ENCODE measurements around the gene NBEAL1. TPM values are rescaled to one million over a fixed set of nuclear protein-coding genes. Genes with fewer than 3 reads are reported as not detected.
"Not testable (repeated sequence)": the region's sequence is repeated elsewhere in the genome, so short reads cannot be mapped to it uniquely, and the experiment has no call there.

NBEAL1 gene
- 39.3 TPM for total RNA-seq
- 6.5 TPM for polyA plus RNA-seq (ENCODE audit: insufficient read depth, low read depth, low replicate concordance)
- long read RNA-seq, donor 1, result 0 reads
- long read RNA-seq, donor 2, result 0 reads
- long read RNA-seq, donor 3, result 0 reads
- long read RNA-seq, donor 4, partial matches to known transcripts, result 5 of 6 reads
- long read RNA-seq, donor 4, other reads (novel, unspliced or antisense), result 0 of 6 reads
- long read RNA-seq, donor 5, result 0 reads
- long read RNA-seq, donor 6, result 0 reads
- long read RNA-seq, donor 7, partial matches to known transcripts, result 2 of 7 reads
- long read RNA-seq, donor 7, other reads (novel, unspliced or antisense), result 5 of 7 reads
- long read RNA-seq, donor 8, result 0 reads
- long read RNA-seq, donor 9, result 0 reads
- long read RNA-seq, donor 10, result 0 reads

DNA sequence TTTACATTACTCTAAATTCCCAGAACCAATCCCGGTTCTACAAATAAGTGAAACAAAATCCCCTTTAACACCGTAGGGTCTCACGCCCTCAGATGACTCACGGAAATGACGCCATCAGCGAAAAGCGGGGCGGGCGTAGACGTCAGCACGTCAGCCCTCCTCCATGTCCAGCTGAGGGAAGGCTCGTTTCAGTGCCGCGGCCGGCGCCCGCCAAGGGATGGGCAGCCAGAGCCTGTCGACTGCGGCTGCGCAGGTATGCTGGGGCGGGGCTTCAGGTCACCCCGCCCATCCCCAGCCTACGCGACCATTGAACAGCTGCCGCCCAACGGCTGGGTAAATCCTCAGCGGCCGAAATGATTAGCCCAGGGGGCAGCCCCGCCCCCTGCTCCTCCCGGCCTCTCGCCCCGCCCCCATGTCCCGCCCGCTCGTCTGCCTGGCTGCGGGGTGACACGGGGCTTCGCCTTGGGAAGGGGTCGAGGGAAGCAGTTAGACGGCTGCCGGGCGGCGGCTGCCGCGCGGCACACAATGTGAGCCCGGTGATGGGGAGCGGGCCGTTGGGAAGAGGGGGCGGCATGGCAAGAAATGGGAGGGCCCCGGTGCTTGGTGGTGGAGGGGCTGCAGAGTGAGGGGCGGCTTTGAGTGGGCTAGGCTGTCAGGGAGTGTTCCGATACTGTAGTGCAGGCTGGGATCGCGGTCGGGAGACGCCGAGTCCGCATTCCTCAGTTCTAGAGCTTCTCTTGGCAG lies at the start of gene NBEAL1:
NBEAL1 (plus strand) TSS at position 420 of the 744 bp plus-strand sequence. CDS start 1,510 bp downstream, outside the sequence.
- peak; percentile 98 for FAIRE-seq
- DNase-seq, result peak; percentile 99 to 100 (median 99)
- Histone ChIP-seq H3K27ac (ENCODE audit: low read depth in 2 of 2, low read length in 2 of 2) (peak within 1 kb of the TSS; percentile 96 to 99), H3K9me3 (ENCODE audit: control insufficient read depth in 2 of 3, insufficient read depth in 1 of 3, low read length in 3 of 3) (no peaks in the 10 kb centered on the region), H3K4me1 (ENCODE audit: control insufficient read depth in 2 of 3, insufficient read depth in 2 of 3, low read depth in 1 of 3, low read length in 3 of 3) (peaks cover 0 to 6% (median 6%) of the 10 kb centered on the region in 3 donors), H3K36me3 (ENCODE audit: control insufficient read depth in 2 of 3, insufficient read depth in 3 of 3, low read length in 3 of 3) (no peaks in the 10 kb centered on the region), H3K9ac (ENCODE audit: low read length in 3 of 3) (peak within 1 kb of the TSS; percentile 92 to 98 (median 94)), H3K4me3 (ENCODE audit: low read length in 3 of 3) (peak within 1 kb of the TSS; percentile 95 to 97 (median 96)), H3K27me3 (ENCODE audit: control insufficient read depth, insufficient read depth, low read length) (no peaks in the 10 kb centered on the region)
- TF ChIP-seq, protein P1, sequence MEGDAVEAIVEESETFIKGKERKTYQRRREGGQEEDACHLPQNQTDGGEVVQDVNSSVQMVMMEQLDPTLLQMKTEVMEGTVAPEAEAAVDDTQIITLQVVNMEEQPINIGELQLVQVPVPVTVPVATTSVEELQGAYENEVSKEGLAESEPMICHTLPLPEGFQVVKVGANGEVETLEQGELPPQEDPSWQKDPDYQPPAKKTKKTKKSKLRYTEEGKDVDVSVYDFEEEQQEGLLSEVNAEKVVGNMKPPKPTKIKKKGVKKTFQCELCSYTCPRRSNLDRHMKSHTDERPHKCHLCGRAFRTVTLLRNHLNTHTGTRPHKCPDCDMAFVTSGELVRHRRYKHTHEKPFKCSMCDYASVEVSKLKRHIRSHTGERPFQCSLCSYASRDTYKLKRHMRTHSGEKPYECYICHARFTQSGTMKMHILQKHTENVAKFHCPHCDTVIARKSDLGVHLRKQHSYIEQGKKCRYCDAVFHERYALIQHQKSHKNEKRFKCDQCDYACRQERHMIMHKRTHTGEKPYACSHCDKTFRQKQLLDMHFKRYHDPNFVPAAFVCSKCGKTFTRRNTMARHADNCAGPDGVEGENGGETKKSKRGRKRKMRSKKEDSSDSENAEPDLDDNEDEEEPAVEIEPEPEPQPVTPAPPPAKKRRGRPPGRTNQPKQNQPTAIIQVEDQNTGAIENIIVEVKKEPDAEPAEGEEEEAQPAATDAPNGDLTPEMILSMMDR (IDR thresholded peaks at IDR 0.05; ENCODE audit: borderline replicate concordance, extremely low read depth, insufficient read depth), result no peak
- intact Hi-C loops (cut with DNase I), result no loop called here

DNA sequence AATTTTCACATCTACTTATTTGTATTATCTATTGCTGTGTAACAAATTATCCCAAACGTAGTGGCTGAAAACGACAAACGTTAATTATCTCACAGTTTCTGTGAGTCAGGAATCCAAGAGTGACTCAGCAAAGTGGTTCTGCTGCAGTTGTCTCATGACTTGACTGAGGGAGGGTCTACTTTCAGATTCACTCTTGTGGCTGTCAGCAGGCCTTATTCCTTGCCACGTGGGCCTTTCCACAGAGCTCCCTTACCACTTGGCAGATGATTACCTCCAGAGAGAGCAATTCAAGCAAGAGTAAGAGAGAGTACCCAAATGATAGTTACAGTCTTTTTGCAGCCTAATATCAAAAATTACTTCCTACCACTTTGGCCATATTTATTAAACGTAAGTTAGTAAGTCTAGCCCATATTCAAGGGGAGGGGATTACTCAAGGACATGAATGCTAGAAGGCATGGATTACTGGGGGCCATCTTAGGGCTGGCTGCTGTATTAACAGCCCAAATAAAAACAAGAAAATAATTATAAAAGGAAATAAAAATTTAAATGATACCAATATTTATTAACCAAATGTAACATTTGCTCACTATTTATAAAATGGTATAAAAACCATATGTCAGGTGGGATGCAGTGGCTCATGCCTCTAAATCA lies 48.7 kb upstream of the NBEAL1 start:
- Histone ChIP-seq H3K36me3 (ENCODE audit: control insufficient read depth in 2 of 3, insufficient read depth in 3 of 3, low read length in 3 of 3) (no peaks in the 10 kb centered on the region), H3K9ac (ENCODE audit: low read length in 3 of 3) (no peak overlapping the region), H3K27ac (ENCODE audit: low read depth in 2 of 2, low read length in 2 of 2) (no peak overlapping the region), H3K4me1 (ENCODE audit: control insufficient read depth in 2 of 3, insufficient read depth in 2 of 3, low read depth in 1 of 3, low read length in 3 of 3) (no peaks in the 10 kb centered on the region), H3K9me3 (ENCODE audit: control insufficient read depth in 2 of 3, insufficient read depth in 1 of 3, low read length in 3 of 3) (no peaks in the 10 kb centered on the region), H3K27me3 (ENCODE audit: control insufficient read depth, insufficient read depth, low read length) (no peaks in the 10 kb centered on the region), H3K4me3 (ENCODE audit: low read length in 3 of 3) (no peak overlapping the region)
- TF ChIP-seq, protein P1 (IDR thresholded peaks at IDR 0.05; ENCODE audit: borderline replicate concordance, extremely low read depth, insufficient read depth), result no peak
- peak in 2 of 5 donors; percentile 6 to 8 for DNase-seq
- intact Hi-C loops (cut with DNase I), result no loop called here
- FAIRE-seq, result no peak

DNA sequence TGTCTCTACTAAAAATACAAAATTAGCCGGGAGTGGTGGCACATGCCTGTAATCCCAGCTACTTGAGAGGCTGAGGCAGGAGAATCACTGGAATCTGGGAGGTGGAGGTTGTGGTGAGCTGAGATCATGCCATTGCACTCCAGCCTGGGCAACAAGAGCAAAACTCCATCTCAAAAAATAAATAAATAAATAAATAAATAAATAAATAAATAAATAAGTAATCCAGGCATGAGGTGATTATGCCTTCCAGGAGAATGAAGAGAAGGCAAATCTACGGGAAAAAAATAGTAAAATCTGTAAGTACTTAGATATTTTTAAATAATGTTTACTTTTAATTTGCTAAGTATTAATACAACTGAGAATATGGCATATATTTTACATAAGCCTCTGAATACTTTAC lies 45.3 kb upstream of the NBEAL1 start:
- H3K27ac ChIP-seq (ENCODE audit: low read depth in 2 of 2, low read length in 2 of 2); H3K4me1 ChIP-seq (ENCODE audit: control insufficient read depth in 2 of 3, insufficient read depth in 2 of 3, low read depth in 1 of 3, low read length in 3 of 3); H3K27me3 ChIP-seq (ENCODE audit: control insufficient read depth, insufficient read depth, low read length); FAIRE-seq; H3K9ac ChIP-seq (ENCODE audit: low read length in 3 of 3); H3K9me3 ChIP-seq (ENCODE audit: control insufficient read depth in 2 of 3, insufficient read depth in 1 of 3, low read length in 3 of 3); H3K4me3 ChIP-seq (ENCODE audit: low read length in 3 of 3); H3K36me3 ChIP-seq (ENCODE audit: control insufficient read depth in 2 of 3, insufficient read depth in 3 of 3, low read length in 3 of 3); intact Hi-C loops (cut with DNase I); DNase-seq: not testable (repeated sequence)

- no peaks in the 10 kb centered on the region for H3K9me3 ChIP-seq (ENCODE audit: control insufficient read depth in 2 of 3, insufficient read depth in 1 of 3, low read length in 3 of 3)
- intact Hi-C loops (cut with DNase I), result no loop called here
- FAIRE-seq (no peak), DNase-seq (no peak)
- H3K4me3 ChIP-seq (ENCODE audit: low read length in 3 of 3), result no peak overlapping the region
- no peak overlapping the region for H3K9ac ChIP-seq (ENCODE audit: low read length in 3 of 3)
- H3K4me1 ChIP-seq (ENCODE audit: control insufficient read depth in 2 of 3, insufficient read depth in 2 of 3, low read depth in 1 of 3, low read length in 3 of 3), result no peaks in the 10 kb centered on the region
- peaks cover 0 to 8% (median 2%) of the 10 kb centered on the region in 3 donors for H3K36me3 ChIP-seq (ENCODE audit: control insufficient read depth in 2 of 3, insufficient read depth in 3 of 3, low read length in 3 of 3)
- no peak overlapping the region for H3K27ac ChIP-seq (ENCODE audit: low read depth in 2 of 2, low read length in 2 of 2)
- H3K27me3 ChIP-seq (ENCODE audit: control insufficient read depth, insufficient read depth, low read length), result no peaks in the 10 kb centered on the region
- TF ChIP-seq, protein P1 (IDR thresholded peaks at IDR 0.05; ENCODE audit: borderline replicate concordance, extremely low read depth, insufficient read depth), result no peak
Observed at GRCh38 chr2:202976809-202977208, 37.9 kb upstream of the NBEAL1 start.
